Gastroesophageal sphincter (tissue), 3 donors: ENCODE measurements around the gene TNFRSF18.

Experiments used
- CTCF ChIP-seq, 4 experiments: fragments of 200-600 bp in 2 of 4; fragments of 450-650 bp in 2 of 4; sonication (generic) in 1 of 4; IDR thresholded peaks; one replicate each; pipeline ENCODE4 v1.5.1; 2017 to 2019; ENCODE audit warnings: antibody characterized with exemption in 4 of 4, mild to moderate bottlenecking in 2 of 4, moderate library complexity in 2 of 4
- EP300 ChIP-seq: sonication (generic); formaldehyde crosslinking; IDR thresholded peaks from one replicate; pipeline ENCODE4 v1.6.1; 2017; ENCODE audit warnings: antibody characterized with exemption, mild to moderate bottlenecking
- POLR2A ChIP-seq, 2 donors: fragments of 450-650 bp; IDR thresholded peaks; one replicate each; pipeline ENCODE4 v1.6.1; 2017; ENCODE audit warnings: antibody characterized with exemption in 2 of 2, mild to moderate bottlenecking in 2 of 2, moderate library complexity in 1 of 2

GRCh38 chr1:1234180-1234808, 27.9 kb upstream of the TNFRSF18 start:
- no peak for TF ChIP-seq CTCF (IDR thresholded peaks at IDR 0.05)
- no peak for TF ChIP-seq EP300
- TF ChIP-seq POLR2A (IDR thresholded peaks at IDR 0.05), result no peak
